ENCODE results near the gene RASGEF1C. TPM values are rescaled to one million over a fixed set of nuclear protein-coding genes. Genes with fewer than 3 reads are reported as not detected.

Gene RASGEF1C
- total RNA-seq, 1 experiment from 2014 or later: not detected

DNA sequence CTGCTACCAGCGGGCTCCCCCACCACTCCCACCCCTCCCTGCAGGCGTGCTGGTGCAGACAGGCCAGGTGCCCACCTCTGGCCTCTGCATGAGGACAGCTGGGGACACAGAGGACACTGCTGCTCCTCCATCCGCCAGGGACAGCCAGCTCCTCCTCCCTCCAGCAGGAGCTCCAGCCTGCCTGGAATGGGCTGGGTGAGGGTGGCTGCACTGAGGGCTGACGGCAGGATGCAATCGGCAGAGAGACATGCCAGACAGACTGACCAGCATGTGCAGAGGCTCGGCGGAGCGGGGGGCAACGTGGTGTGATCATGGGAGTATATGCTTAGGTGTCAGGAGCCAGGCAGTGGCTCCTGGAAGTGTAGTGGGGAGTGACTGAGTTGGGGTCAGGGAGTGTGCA lies 68.4 kb downstream of the RASGEF1C start:
- Histone ChIP-seq H4K20me1 (ENCODE audit: insufficient read depth, low read depth, low read length) (no peaks in the 10 kb centered on the region), H3K4me2 (ENCODE audit: low read depth, low read length, poor library complexity, severe bottlenecking) (no peak overlapping the region), H3K9me3 (ENCODE audit: low read length) (no peaks in the 10 kb centered on the region), H3K27me3 (ENCODE audit: low read length) (no peaks in the 10 kb centered on the region), H3K9me2 (replicated peaks; ENCODE audit: insufficient read depth, low read length) (no peaks in the 10 kb centered on the region), H3K9ac (ENCODE audit: low read length) (no peak overlapping the region), H3K4me1 (ENCODE audit: low read length) (no peaks in the 10 kb centered on the region), H2AFZ (ENCODE audit: low read length) (no peak overlapping the region), H3K27ac (ENCODE audit: low read length) (no peak overlapping the region), H3K36me3 (ENCODE audit: insufficient read depth, low read length) (no peaks in the 10 kb centered on the region), H3K4me3 (ENCODE audit: low read length) (no peak overlapping the region), H3K79me2 (ENCODE audit: low read length) (no peaks in the 10 kb centered on the region)
- DNase-seq: no peak

DNA sequence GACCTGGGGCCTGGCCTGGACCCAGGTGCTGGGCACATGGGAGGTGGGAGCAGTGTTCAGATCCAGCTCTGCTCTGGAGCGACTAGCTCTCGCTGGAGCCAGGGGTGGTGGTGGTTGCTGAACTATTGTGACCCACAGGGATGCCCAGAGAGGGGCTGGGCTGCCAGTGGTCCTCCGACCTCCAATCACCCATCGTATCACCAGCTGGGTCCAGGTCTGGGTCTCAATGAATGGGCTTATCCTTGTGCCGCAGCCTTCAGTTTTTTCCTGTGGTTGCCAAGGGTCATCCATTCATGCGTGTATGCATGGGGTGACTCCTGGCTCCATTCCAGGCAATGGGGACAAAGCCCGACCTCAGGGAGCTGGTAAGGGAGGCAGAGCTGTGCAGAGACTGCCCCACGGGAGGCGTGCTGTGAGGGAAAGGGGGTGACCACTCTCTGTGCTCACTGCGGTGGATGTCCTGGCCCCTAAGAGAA lies 68.9 kb downstream of the RASGEF1C start:
- H3K4me1 ChIP-seq (ENCODE audit: low read length): no peaks in the 10 kb centered on the region
- H3K27me3 ChIP-seq (ENCODE audit: low read length): no peaks in the 10 kb centered on the region
- no peak overlapping the region for H2AFZ ChIP-seq (ENCODE audit: low read length)
- no peaks in the 10 kb centered on the region for H3K79me2 ChIP-seq (ENCODE audit: low read length)
- no peaks in the 10 kb centered on the region for H3K9me3 ChIP-seq (ENCODE audit: low read length)
- no peaks in the 10 kb centered on the region for H4K20me1 ChIP-seq (ENCODE audit: insufficient read depth, low read depth, low read length)
- no peak overlapping the region for H3K4me2 ChIP-seq (ENCODE audit: low read depth, low read length, poor library complexity, severe bottlenecking)
- no peak overlapping the region for H3K9ac ChIP-seq (ENCODE audit: low read length)
- no peak for DNase-seq
- H3K9me2 ChIP-seq (replicated peaks; ENCODE audit: insufficient read depth, low read length): no peaks in the 10 kb centered on the region
- no peaks in the 10 kb centered on the region for H3K36me3 ChIP-seq (ENCODE audit: insufficient read depth, low read length)
- no peak overlapping the region for H3K27ac ChIP-seq (ENCODE audit: low read length)
- H3K4me3 ChIP-seq (ENCODE audit: low read length): no peak overlapping the region

- Histone ChIP-seq H3K9me3 (ENCODE audit: low read length) (no peaks in the 10 kb centered on the region), H3K9ac (ENCODE audit: low read length) (no peak overlapping the region), H3K79me2 (ENCODE audit: low read length) (no peaks in the 10 kb centered on the region), H3K27ac (ENCODE audit: low read length) (no peak overlapping the region), H3K4me2 (ENCODE audit: low read depth, low read length, poor library complexity, severe bottlenecking) (no peak overlapping the region), H3K36me3 (ENCODE audit: insufficient read depth, low read length) (no peaks in the 10 kb centered on the region), H3K4me3 (ENCODE audit: low read length) (no peak overlapping the region), H2AFZ (ENCODE audit: low read length) (no peak overlapping the region), H3K27me3 (ENCODE audit: low read length) (no peaks in the 10 kb centered on the region), H3K9me2 (replicated peaks; ENCODE audit: insufficient read depth, low read length) (no peaks in the 10 kb centered on the region), H3K4me1 (ENCODE audit: low read length) (no peaks in the 10 kb centered on the region), H4K20me1 (ENCODE audit: insufficient read depth, low read depth, low read length) (no peaks in the 10 kb centered on the region)
- DNase-seq: peak; percentile 4
Measured at GRCh38 chr5:180139731-180140055, 69.3 kb downstream of the RASGEF1C start.

DNA sequence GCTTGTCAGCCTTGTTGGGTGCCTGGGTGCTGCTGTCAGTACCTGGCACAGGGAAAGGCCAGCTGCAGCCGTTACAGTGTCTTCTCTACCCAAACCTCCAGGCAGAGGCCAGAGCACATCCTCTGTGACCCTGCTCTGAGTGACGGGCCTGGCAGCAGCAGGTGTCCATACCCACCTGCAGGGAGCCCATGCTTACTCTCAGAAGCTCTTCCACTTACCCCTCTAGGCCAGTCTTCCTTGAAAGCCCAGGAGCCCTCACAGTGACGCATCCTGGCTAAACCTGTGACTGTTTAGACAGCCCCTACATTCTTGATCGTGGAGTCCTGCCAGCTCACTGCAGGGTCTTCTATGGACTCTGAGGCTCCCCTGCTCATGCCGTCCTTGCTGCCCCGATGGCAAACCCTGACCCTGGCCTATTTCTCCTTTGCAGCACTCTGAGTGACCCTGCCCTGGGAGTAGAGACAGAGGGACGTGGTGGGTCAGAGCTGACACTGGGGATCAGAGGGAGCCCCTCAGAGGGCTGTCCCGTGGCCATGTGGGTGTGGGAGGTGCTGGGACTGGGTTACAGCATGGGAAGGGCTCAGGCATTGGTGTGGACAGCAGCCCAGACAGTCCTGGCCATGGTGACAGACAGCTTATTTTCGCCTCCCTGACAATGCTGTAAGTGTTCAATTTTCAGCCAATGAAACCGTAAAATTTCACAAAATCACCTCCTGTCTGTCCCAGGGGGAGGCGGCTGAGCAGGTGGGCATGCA lies 69.9 kb downstream of the RASGEF1C start:
- no peaks in the 10 kb centered on the region for H3K4me1 ChIP-seq (ENCODE audit: low read length)
- no peak overlapping the region for H3K27ac ChIP-seq (ENCODE audit: low read length)
- H3K4me2 ChIP-seq (ENCODE audit: low read depth, low read length, poor library complexity, severe bottlenecking): no peak overlapping the region
- no peaks in the 10 kb centered on the region for H3K9me2 ChIP-seq (replicated peaks; ENCODE audit: insufficient read depth, low read length)
- no peak overlapping the region for H2AFZ ChIP-seq (ENCODE audit: low read length)
- no peaks in the 10 kb centered on the region for H3K36me3 ChIP-seq (ENCODE audit: insufficient read depth, low read length)
- DNase-seq: peak; percentile 25
- no peaks in the 10 kb centered on the region for H3K9me3 ChIP-seq (ENCODE audit: low read length)
- H3K79me2 ChIP-seq (ENCODE audit: low read length): no peaks in the 10 kb centered on the region
- no peaks in the 10 kb centered on the region for H3K27me3 ChIP-seq (ENCODE audit: low read length)
- H4K20me1 ChIP-seq (ENCODE audit: insufficient read depth, low read depth, low read length): no peaks in the 10 kb centered on the region
- no peak overlapping the region for H3K4me3 ChIP-seq (ENCODE audit: low read length)
- no peak overlapping the region for H3K9ac ChIP-seq (ENCODE audit: low read length)

- H3K79me2 ChIP-seq (ENCODE audit: low read length): no peaks in the 10 kb centered on the region
- peak; percentile 0 for DNase-seq
- H3K36me3 ChIP-seq (ENCODE audit: insufficient read depth, low read length): no peaks in the 10 kb centered on the region
Measured at GRCh38 chr5:180138214-180138975, 70.6 kb downstream of the RASGEF1C start.

DNA sequence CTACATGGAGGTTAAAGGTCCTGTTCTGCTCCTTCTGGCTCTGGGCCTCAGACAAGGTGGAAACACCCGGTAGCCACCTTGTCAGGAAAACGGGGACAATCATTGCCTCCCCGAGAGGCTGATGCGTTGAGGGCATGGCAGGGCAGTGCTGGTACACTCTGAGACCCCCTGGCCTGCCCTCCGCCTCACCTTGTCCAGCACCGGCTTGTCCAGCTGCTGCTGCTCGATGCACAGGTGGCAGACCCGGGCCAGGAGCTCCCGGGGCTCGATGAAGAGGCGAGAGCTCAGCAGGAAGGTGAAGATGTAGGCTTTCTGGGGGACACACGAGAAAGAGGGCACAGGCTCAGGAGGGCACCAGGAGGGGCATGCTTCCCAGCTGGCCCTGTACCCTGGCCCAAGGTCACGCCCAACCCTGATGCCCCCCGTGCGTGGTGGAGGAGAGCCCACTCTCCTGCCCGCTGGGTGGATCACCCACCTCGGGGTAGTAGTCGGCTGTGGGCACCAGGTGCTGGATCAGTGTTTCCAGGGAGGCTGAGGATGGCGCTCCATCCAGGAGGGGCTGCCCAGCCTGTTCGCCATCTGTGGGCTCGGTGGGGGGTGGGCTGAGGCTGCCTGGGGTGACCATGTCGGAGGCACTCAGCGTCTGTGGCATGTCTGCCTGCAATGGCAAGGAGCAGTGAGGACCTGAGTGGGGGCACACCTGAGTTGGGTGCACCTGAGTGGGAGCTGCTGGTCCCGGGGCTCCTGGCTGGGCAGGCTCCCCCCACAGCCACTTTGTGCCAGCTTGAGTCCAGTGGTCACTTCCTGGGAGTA lies 71.4 kb downstream of the RASGEF1C start:
- Histone ChIP-seq H3K9me2 (replicated peaks; ENCODE audit: insufficient read depth, low read length) (no peaks in the 10 kb centered on the region), H3K4me2 (ENCODE audit: low read depth, low read length, poor library complexity, severe bottlenecking) (no peak overlapping the region), H4K20me1 (ENCODE audit: insufficient read depth, low read depth, low read length) (no peaks in the 10 kb centered on the region), H2AFZ (ENCODE audit: low read length) (no peak overlapping the region), H3K27ac (ENCODE audit: low read length) (no peak overlapping the region), H3K27me3 (ENCODE audit: low read length) (no peaks in the 10 kb centered on the region), H3K9me3 (ENCODE audit: low read length) (no peaks in the 10 kb centered on the region), H3K36me3 (ENCODE audit: insufficient read depth, low read length) (no peaks in the 10 kb centered on the region), H3K4me1 (ENCODE audit: low read length) (no peaks in the 10 kb centered on the region), H3K9ac (ENCODE audit: low read length) (no peak overlapping the region), H3K79me2 (ENCODE audit: low read length) (no peaks in the 10 kb centered on the region), H3K4me3 (ENCODE audit: low read length) (no peak overlapping the region)
- DNase-seq: no peak

More at GRCh38 chr5:180138214-180138975, 70.6 kb downstream of the RASGEF1C start:
- H3K9me3 ChIP-seq (ENCODE audit: low read length): no peaks in the 10 kb centered on the region
- H3K4me2 ChIP-seq (ENCODE audit: low read depth, low read length, poor library complexity, severe bottlenecking): no peak overlapping the region
- H2AFZ ChIP-seq (ENCODE audit: low read length): no peak overlapping the region
- H3K9me2 ChIP-seq (replicated peaks; ENCODE audit: insufficient read depth, low read length): no peaks in the 10 kb centered on the region
- H3K27ac ChIP-seq (ENCODE audit: low read length): no peak overlapping the region
- no peaks in the 10 kb centered on the region for H3K27me3 ChIP-seq (ENCODE audit: low read length)
- no peak overlapping the region for H3K9ac ChIP-seq (ENCODE audit: low read length)
- H3K4me1 ChIP-seq (ENCODE audit: low read length): no peaks in the 10 kb centered on the region
- no peak overlapping the region for H3K4me3 ChIP-seq (ENCODE audit: low read length)
- no peaks in the 10 kb centered on the region for H4K20me1 ChIP-seq (ENCODE audit: insufficient read depth, low read depth, low read length)

DNA sequence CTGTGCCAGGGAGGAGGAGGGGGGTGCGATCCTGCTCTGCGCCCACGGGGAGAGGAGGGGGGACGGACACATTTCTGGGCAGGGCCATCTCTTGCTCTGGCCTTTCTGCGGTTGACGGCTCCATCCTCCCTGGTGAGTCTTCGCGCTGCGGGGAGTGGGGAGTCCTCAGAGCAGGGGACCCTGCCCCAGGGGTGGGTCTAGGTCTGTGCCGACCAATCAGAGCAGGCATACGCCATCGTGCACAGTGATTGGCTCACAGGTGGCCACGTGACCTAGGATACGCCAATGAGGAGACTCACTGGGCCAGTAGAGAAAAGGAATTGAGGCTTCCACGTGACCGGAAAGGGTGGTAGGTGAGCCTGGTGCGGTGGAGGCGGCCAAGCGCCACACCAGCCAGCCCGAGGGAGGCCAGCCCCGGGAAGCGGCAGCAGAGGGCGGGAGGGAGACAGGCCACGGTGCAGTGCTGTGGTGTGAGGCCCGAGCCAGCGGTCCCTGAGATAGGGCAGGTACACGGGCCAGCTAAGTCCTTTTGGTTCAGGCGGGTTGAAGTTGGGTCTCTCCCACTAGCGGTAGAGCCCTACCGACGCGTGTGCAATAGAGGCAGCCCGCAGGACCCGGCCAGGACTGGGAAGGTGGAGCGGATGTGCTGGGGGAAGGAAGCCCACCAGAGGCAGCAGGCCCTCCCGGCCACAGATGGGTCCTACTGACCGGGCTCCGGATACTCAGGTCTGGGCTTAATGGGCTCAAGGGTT lies 72.2 kb downstream of the RASGEF1C start:
- DNase-seq: no peak
- Histone ChIP-seq H3K9me3 (ENCODE audit: low read length) (no peaks in the 10 kb centered on the region), H3K4me1 (ENCODE audit: low read length) (no peaks in the 10 kb centered on the region), H3K4me3 (ENCODE audit: low read length) (no peak overlapping the region), H3K9ac (ENCODE audit: low read length) (no peak overlapping the region), H2AFZ (ENCODE audit: low read length) (no peak overlapping the region), H3K27ac (ENCODE audit: low read length) (no peak overlapping the region), H3K27me3 (ENCODE audit: low read length) (no peaks in the 10 kb centered on the region), H3K9me2 (replicated peaks; ENCODE audit: insufficient read depth, low read length) (no peaks in the 10 kb centered on the region), H3K4me2 (ENCODE audit: low read depth, low read length, poor library complexity, severe bottlenecking) (no peak overlapping the region), H4K20me1 (ENCODE audit: insufficient read depth, low read depth, low read length) (no peaks in the 10 kb centered on the region), H3K36me3 (ENCODE audit: insufficient read depth, low read length) (no peaks in the 10 kb centered on the region), H3K79me2 (ENCODE audit: low read length) (no peaks in the 10 kb centered on the region)

All from Karpas-422 (cell line).